Measurements from ENCODE around the gene ACAA2. TPM values are rescaled to one million over a fixed set of nuclear protein-coding genes. Genes with fewer than 3 reads are reported as not detected.
A peak's percentile ranks its signal among the peaks of the same experiment; 100 is the strongest.

ACAA2 gene
- total RNA-seq, 4 donors from 2014 or later, result 27.0 to 72.7 (median 35.0) TPM

DNA sequence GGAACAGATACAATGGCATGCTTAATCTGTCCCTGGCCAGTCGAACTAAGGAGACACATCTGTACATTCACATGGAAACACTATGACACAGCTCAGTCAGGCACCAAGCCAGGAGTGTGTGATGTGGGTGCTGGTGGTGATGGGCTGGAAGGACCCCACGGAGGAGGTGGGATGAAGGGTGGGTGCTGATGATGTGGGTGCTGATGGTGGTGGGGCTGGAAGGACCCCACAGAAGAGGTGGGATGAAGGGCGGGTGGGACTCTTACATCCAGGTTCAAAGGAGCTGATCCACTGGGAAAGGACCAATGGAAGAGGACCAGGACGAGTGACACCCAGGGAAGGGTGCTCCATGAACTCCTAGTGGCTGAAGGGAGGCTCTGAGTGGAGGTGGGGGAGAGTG, 34.8 kb upstream of the ACAA2 start:
- no peak for DNase-seq (ENCODE audit: low spot score in 2 of 2)
- intact Hi-C loops (cut with DNase I; ENCODE audit: low total_unique reads), result no loop called here
- WGBS, 2 donors, result 80 to 83% methylated on average over 4 of the region's 4 CpGs
- no peak overlapping the region for H3K4me3 ChIP-seq (ENCODE audit: low read depth, poor library complexity, severe bottlenecking)
- TF ChIP-seq, protein P1, sequence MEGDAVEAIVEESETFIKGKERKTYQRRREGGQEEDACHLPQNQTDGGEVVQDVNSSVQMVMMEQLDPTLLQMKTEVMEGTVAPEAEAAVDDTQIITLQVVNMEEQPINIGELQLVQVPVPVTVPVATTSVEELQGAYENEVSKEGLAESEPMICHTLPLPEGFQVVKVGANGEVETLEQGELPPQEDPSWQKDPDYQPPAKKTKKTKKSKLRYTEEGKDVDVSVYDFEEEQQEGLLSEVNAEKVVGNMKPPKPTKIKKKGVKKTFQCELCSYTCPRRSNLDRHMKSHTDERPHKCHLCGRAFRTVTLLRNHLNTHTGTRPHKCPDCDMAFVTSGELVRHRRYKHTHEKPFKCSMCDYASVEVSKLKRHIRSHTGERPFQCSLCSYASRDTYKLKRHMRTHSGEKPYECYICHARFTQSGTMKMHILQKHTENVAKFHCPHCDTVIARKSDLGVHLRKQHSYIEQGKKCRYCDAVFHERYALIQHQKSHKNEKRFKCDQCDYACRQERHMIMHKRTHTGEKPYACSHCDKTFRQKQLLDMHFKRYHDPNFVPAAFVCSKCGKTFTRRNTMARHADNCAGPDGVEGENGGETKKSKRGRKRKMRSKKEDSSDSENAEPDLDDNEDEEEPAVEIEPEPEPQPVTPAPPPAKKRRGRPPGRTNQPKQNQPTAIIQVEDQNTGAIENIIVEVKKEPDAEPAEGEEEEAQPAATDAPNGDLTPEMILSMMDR (IDR thresholded peaks at IDR 0.05), result no peak
- TF ChIP-seq POLR2A (IDR thresholded peaks at IDR 0.05), result no peak

DNA sequence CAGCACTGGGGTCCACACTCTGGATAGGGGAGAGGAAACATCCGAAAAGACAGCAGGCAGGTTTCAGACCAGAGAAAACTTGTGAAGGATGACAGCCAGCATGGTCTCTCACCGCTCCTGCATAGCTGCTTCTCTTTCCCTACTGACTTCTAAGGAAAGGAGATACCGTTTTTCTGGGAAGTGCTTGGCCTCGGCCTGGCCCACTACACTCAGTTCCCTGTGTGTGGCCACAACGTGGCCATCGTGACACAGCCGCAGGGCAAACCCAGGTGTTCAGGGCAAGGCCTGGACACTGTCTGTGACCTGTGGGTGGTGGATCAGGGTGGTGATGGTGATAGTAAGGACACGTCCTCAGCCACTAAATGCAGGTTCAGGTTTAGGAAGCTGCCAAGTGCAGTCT, 34.2 kb upstream of the ACAA2 start:
- intact Hi-C loops (cut with DNase I; ENCODE audit: low total_unique reads), result no loop called here
- H3K4me3 ChIP-seq (ENCODE audit: low read depth, poor library complexity, severe bottlenecking), result no peak overlapping the region
- TF ChIP-seq POLR2A (IDR thresholded peaks at IDR 0.05), result no peak
- TF ChIP-seq, protein P1 (IDR thresholded peaks at IDR 0.05), result no peak
- 86 to 89% methylated on average over 8 of the region's 8 CpGs for WGBS, 2 donors
- no peak for DNase-seq (ENCODE audit: low spot score in 2 of 2)

DNA sequence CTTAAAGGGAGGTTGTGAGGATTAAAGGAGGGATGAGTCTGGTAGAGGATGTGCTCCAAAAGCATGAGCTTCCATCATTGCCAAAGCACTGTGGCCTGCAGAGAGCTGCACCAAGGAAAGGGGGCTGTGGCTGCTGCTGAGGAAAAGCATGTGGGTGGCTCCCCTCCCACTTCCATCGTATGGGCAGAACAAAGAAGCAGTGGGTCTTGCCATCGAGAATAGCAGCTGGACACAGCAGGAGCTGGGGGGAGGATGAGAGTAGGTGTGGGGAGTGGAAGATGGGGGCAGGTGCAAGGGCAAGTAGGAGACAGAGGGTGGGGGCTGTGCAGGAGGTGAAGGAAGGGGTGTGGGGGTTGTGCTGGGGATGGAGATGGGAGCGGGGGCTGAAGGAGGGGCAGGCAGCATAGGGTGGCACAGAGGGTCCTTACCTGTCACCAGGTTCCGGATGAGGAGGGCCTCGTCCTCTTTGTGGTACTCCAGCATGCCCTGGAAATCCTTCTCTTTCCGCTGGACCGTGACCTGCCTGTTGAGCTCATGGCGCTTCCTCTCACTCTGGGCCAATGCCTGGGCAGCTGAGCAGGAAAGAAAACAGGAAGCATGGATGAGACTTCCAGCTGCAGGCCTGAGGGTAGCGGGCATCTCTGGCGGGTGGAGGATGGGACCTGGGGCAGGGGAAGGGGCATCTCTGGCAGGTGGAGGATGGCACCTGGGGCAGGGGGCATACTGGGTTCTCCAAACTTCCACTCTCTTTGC, 33.6 kb upstream of the ACAA2 start:
- WGBS, 2 donors, result 67 to 82% methylated on average over 9 to 10 of the region's 10 CpGs
- H3K4me3 ChIP-seq (ENCODE audit: low read depth, poor library complexity, severe bottlenecking), result no peak overlapping the region
- DNase-seq (ENCODE audit: low spot score in 2 of 2), result peak in 1 of 2 donors; percentile 76
- no peak for TF ChIP-seq POLR2A (IDR thresholded peaks at IDR 0.05)
- TF ChIP-seq, protein P1 (IDR thresholded peaks at IDR 0.05), result no peak
- intact Hi-C loops (cut with DNase I; ENCODE audit: low total_unique reads), result no loop called here

DNA sequence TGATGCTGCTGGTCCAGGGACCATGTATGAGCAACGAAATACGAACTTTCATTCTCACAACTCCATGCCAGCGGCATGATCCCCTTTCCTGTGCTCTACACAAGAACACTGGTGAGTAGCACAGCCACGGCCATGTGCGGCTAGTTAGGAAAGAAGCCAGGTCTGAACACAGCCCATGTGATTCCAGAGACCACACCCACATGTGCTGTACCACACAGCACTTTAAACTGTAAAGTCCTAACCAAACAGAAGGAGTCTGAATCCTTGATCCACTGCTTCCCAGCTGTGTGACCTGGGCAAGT, 33.0 kb upstream of the ACAA2 start:
- DNase-seq (ENCODE audit: low spot score in 2 of 2), result peak in 1 of 2 donors; percentile 66
- H3K4me3 ChIP-seq (ENCODE audit: low read depth, poor library complexity, severe bottlenecking), result no peak overlapping the region
- intact Hi-C loops (cut with DNase I; ENCODE audit: low total_unique reads), result no loop called here
- 59 to 61% methylated on average over 5 of the region's 5 CpGs for WGBS, 2 donors
- no peak for TF ChIP-seq POLR2A (IDR thresholded peaks at IDR 0.05)
- TF ChIP-seq, protein P1 (IDR thresholded peaks at IDR 0.05), result no peak

DNA sequence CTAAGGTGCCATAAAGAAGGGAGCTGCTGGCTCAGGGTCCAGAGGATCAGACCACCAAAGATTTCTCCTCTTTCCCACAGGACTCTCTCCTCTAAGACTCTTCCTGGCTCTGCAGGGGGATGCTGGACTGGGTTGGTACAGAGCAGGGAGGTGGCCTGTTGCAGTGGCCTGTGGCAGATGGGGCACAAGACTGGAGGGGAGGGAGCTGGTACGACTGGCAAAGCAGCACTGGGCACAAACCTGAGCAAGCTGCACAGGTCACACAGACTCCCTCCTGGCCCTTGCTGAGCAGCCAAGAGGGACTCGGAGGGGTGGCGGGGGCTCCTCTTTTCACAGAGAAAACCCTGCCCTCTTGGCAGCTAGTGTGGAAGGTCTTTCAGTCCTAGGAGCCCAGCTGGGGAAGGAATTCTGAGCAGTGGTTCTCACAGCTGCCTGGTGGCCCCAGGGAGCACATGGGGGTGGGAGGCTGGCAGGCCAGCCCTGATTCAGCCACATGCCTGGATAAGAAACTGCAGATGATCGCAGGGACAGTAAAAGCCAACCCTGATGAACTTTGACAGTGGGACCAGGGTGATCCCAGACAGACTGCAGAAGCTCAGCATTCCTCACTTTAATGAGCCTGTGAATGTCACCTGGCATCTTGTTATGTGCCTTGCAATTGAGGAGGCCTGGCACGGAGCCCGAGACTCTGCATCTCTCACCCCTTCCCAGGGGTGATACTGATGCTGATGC, 32.5 kb upstream of the ACAA2 start:
- TF ChIP-seq POLR2A (IDR thresholded peaks at IDR 0.05), result no peak
- TF ChIP-seq, protein P1 (IDR thresholded peaks at IDR 0.05), result no peak
- DNase-seq (ENCODE audit: low spot score in 2 of 2), result no peak
- H3K4me3 ChIP-seq (ENCODE audit: low read depth, poor library complexity, severe bottlenecking), result no peak overlapping the region
- 71 to 75% methylated on average over 6 of the region's 6 CpGs for WGBS, 2 donors
- intact Hi-C loops (cut with DNase I; ENCODE audit: low total_unique reads), result no loop called here
